Heart left ventricle (tissue), 16 donors: ENCODE measurements around the gene CCL23. TPM values are rescaled to one million over a fixed set of nuclear protein-coding genes. Genes with fewer than 3 reads are reported as not detected.

Experiments used
- ATAC-seq, 4 donors: fragments of 200-7000 bp; cut with Tn5 transposase; one replicate each; pipeline ENCODE4 v1.9.1; 2020 to 2022; ENCODE audit warnings: moderate library complexity in 4 of 4, mild to moderate bottlenecking in 3 of 4, moderate number of reproducible peaks in 1 of 4
- DNase-seq, 5 donors: peaks; one replicate each; pipeline ENCODE4 v3.0.0-alpha.2; 2020
- H3K27ac ChIP-seq, 12 donors: fragments of 200-600 bp; sonication (generic) in 4 of 12; one replicate each; pipeline versions ENCODE4 v1.5.0 to v1.8.0; 2016 to 2022; ENCODE audit warnings: mild to moderate bottlenecking in 2 of 12
- H3K27me3 ChIP-seq, 9 donors: fragments of 200-600 bp; sonication (generic) in 2 of 9; one replicate each; pipeline versions ENCODE4 v1.5.1 to v1.8.0; 2016 to 2022; ENCODE audit warnings: mild to moderate bottlenecking in 3 of 9
- H3K36me3 ChIP-seq, 9 donors: fragments of 200-600 bp; sonication (generic) in 2 of 9; one replicate each; pipeline versions ENCODE4 v1.5.0 to v1.8.0; 2018 to 2022; ENCODE audit warnings: mild to moderate bottlenecking in 2 of 9
- H3K4me1 ChIP-seq, 12 donors: fragments of 200-600 bp; sonication (generic) in 4 of 12; one replicate each; pipeline versions ENCODE4 v1.5.0 to v1.8.0; 2016 to 2022; ENCODE audit warnings: mild to moderate bottlenecking in 3 of 12
- H3K4me3 ChIP-seq, 12 donors: fragments of 200-600 bp; sonication (generic) in 4 of 12; one replicate each; pipeline versions ENCODE4 v1.5.0 to v1.8.0; 2017 to 2022; ENCODE audit warnings: mild to moderate bottlenecking in 9 of 12, moderate library complexity in 4 of 12
- H3K9me3 ChIP-seq, 12 donors: fragments of 200-600 bp; sonication (generic) in 4 of 12; one replicate each; pipeline versions ENCODE4 v1.5.0 to v1.8.0; 2016 to 2022; ENCODE audit warnings: mild to moderate bottlenecking in 1 of 12
- POLR2A ChIP-seq, 2 donors: fragments of 450-650 bp; IDR thresholded peaks; one replicate each; pipeline ENCODE4 v1.6.1; 2017; ENCODE audit warnings: antibody characterized with exemption in 2 of 2, mild to moderate bottlenecking in 2 of 2, moderate library complexity in 2 of 2
- WGBS, 4 donors: extraction: QIAGEN DNeasy Blood & Tissue Kit in 2 of 4; methylation state at CpG; one replicate each; pipeline versions ENCODE4 v1.1.5 to v1.1.7; 2013 to 2018; 5-methylcytosine and 5-hydroxymethylcytosine counted together
- intact Hi-C, 10 donors: fragments of 100-400 bp; cut with DNase I; formaldehyde crosslinking; loops; one replicate each; pipeline versions ENCODE4 v1.11.1 to v1.14.2; 2022
- polyA plus RNA-seq, 2 donors: library from polyadenylated mRNA; stranded (reverse); fragments of 200-250 nt; gene quantifications; one replicate each; pipeline ENCODE4 v1.2.3, GENCODE V29; 2013
- total RNA-seq, 9 donors: library from RNA; depleted of rRNA in 2 of 9; stranded (reverse); fragments of >200 nt in 2 of 9; fragmentation: NEBNext Ultra II Directional in 3 of 9; extraction: Animal tissue kit (Norgen Biotek cat#: 25700) in 3 of 9; gene quantifications; one replicate each; pipeline versions ENCODE4 v1.1.0 to v1.2.4, GENCODE V29; 2016 to 2023
- TF ChIP-seq, protein P1 (sequence below), 12 donors: fragments of 200-600 bp; sonication (generic) in 4 of 12; IDR thresholded peaks; one replicate each; pipeline versions ENCODE4 v1.5.0 to v1.8.0; 2018 to 2022; ENCODE audit warnings: antibody characterized with exemption in 12 of 12, mild to moderate bottlenecking in 5 of 12
- donor health status: ischemic (EF 13 %, LVEDD 7.1; RV severe dilation, severe dysfunction).
- donor health status: healthy with polysubstance abuse.
- donor health status: DM: no; HTN: yes; CAD: no.
- donor health status: DM: no; HTN: no; CAD: no.
- donor health status: ischemic (EF 25% LVEDD 6.9; RV normal size, moderate dysfunction).
- donor health status: ischemic (EF 25% LVEDD 5.7; RV mildly dilated, moderate dysfunction).
- donor health status: healthy.
- donor health status: DM: yes; HTN: yes; CAD: no.
- donor health status: ischemic (EF 35%, LVEDD 5.7; RV mildly dilated, moderate dysfunction).
- donor health status: nonischemic (EF 11% LVEDD 7.7; RV severe dilation, severe dysfunction).
- donor health status: DM: yes; HTN: yes; CAD: no.
- donor health status: PGD.
- donor health status: ischemic (EF 29% LVEDD 5.4; RV normal size, mild dysfunction).
- donor health status: nonischemic (EF 23%, LVEDD 6.1; RV moderate dilation, normal function).

The CCL23 gene
- total and polyA plus RNA-seq, 11 donors, result 0.42 to 5.2 TPM; not detected in 9

DNA sequence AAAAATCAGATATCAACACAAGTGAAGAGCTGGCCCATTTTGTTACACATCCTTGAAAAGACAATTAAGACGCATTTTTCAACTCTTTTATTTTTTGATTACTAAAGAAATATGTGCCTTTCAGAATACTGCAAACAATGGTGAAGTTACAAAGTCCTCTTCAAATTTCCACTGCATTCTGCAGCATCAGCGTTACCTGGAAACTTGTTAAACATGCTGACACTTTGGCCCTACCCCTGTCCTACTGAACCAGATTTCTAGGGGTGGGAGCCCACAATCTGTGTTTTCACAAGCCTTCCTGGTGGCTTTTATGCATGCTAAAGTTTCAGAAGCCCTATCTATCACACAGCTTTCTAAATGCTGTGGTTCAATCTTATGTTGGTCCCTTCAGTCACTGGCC, 26.7 kb downstream of the CCL23 start:
- Histone ChIP-seq H3K9me3 (peaks cover 0 to 20% (median 0%) of the 10 kb centered on the region in 12 donors), H3K4me1 (peaks cover 0 to 18% (median 2%) of the 10 kb centered on the region in 12 donors), H3K27me3 (peaks cover 0 to 6% (median 0%) of the 10 kb centered on the region in 9 donors), H3K36me3 (no peaks in the 10 kb centered on the region), H3K27ac (no peak overlapping the region), H3K4me3 (no peak overlapping the region)
- WGBS, 4 donors, result 91 to 93% (median 92%) methylated on average over 2 of the region's 2 CpGs
- DNase-seq, result no peak
- ATAC-seq, result no peak
- intact Hi-C loops, result no loop called here
- TF ChIP-seq, protein P1, sequence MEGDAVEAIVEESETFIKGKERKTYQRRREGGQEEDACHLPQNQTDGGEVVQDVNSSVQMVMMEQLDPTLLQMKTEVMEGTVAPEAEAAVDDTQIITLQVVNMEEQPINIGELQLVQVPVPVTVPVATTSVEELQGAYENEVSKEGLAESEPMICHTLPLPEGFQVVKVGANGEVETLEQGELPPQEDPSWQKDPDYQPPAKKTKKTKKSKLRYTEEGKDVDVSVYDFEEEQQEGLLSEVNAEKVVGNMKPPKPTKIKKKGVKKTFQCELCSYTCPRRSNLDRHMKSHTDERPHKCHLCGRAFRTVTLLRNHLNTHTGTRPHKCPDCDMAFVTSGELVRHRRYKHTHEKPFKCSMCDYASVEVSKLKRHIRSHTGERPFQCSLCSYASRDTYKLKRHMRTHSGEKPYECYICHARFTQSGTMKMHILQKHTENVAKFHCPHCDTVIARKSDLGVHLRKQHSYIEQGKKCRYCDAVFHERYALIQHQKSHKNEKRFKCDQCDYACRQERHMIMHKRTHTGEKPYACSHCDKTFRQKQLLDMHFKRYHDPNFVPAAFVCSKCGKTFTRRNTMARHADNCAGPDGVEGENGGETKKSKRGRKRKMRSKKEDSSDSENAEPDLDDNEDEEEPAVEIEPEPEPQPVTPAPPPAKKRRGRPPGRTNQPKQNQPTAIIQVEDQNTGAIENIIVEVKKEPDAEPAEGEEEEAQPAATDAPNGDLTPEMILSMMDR (IDR thresholded peaks at IDR 0.05), result no peak
- no peak for TF ChIP-seq POLR2A (IDR thresholded peaks at IDR 0.05)

DNA sequence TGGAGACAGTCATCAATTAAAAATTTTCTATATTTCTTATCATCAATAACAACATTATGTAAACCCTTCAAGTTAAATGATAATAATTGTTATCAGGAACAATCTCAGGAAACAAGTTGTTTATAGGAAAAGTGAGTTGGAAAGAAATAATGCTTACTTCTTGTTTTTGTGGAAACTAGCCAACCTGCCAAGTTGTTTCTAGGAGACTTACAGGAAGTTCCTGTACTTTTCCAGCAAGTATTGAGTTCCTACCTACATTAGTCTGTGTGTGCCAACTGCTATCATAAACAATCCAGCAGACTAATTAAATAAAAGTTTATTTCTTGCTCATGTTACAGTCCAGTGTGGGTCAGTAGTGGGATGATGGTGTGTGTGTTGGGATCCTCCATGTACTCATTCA, 29.6 kb downstream of the CCL23 start:
- no peak overlapping the region for H3K4me3 ChIP-seq
- DNase-seq (no peak), ATAC-seq (no peak)
- no peaks in the 10 kb centered on the region for H3K36me3 ChIP-seq
- H3K4me1 ChIP-seq, result peaks cover 0 to 21% (median 2%) of the 10 kb centered on the region in 12 donors
- H3K9me3 ChIP-seq, result peaks cover 0 to 10% (median 0%) of the 10 kb centered on the region in 12 donors
- intact Hi-C loops, result loop anchor here in 1 of 10 donors (5.0 kb wide), 1 partner anchor 144 kb away; no protein-coding TSS in a partner anchor
- H3K27me3 ChIP-seq, result peaks cover 0 to 6% (median 0%) of the 10 kb centered on the region in 9 donors
- TF ChIP-seq POLR2A (IDR thresholded peaks at IDR 0.05), result no peak
- TF ChIP-seq, protein P1 (IDR thresholded peaks at IDR 0.05), result no peak
- H3K27ac ChIP-seq, result no peak overlapping the region

DNA sequence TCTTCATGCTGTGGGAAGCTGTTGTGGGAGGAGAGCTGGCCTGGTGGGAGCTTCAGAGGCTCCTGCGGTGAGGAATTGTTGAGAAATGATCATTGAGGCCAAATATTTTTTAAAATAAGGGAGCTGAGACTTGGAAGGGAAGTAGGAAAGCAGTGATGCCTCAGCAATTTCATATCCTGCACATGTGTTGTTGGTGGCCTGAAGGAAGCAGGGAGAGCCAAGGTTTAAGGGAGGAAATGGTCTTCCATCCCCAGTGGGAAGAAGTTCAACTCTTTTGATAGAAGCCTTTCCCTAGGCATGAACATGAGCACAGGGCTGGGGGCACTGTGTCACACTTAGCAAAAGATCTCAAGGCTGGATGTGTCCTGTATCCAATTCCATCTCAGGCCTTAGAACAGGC, 31.1 kb downstream of the CCL23 start, which contains the start of gene CCL14:
Gene CCL14 (minus strand): TSS at position 87 of the 400 bp plus-strand sequence. CDS start 80 bp downstream, at position 7.
- 37 to 63% (median 47%) methylated on average over 1 of the region's 1 CpG for WGBS, 4 donors
- TF ChIP-seq POLR2A (IDR thresholded peaks at IDR 0.05), result no peak
- ATAC-seq, result peak in 2 of 4 donors; percentile 29 to 36
- Histone ChIP-seq H3K4me3 (peak within 1 kb of the TSS in 4 of 12 donors; percentile 2 to 39 (median 18)), H3K27me3 (peaks cover 0 to 1% (median 0%) of the 10 kb centered on the region in 9 donors), H3K9me3 (peaks cover 0 to 10% (median 0%) of the 10 kb centered on the region in 12 donors), H3K27ac (peak within 1 kb of the TSS in 5 of 12 donors; percentile 18 to 58 (median 29)), H3K36me3 (no peaks in the 10 kb centered on the region), H3K4me1 (peaks cover 0 to 21% (median 2%) of the 10 kb centered on the region in 12 donors)
- intact Hi-C loops, result loop anchor here in 1 of 10 donors (5.0 kb wide), 1 partner anchor 146 kb away; no protein-coding TSS in a partner anchor
- no peak for DNase-seq

DNA sequence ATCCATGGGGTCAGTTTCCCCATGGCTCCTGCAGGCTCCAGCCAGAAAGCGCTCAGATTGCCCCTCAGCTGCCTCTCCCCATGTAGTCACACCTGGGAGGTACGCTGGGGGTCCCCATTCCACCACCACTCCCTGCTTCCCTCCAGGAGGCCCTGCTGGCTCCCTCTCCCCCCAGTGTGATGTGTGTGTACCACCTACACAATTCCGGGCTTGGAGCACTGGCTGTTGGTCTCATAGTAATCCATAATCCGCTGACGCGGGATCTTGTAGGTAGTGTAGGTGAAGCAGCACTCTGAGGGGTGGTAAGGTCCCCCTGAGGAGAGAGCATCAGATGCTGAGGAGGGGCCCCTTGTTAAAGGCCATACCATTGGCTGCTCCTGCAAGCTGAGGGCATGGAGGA, 33.6 kb downstream of the CCL23 start:
- intact Hi-C loops, result no loop called here

More for the DNA sequence above, 33.6 kb downstream of the CCL23 start:
- peaks cover 0 to 9% (median 0%) of the 10 kb centered on the region in 12 donors for H3K9me3 ChIP-seq
- H3K4me3 ChIP-seq, result peak overlapping the region in 1 of 12 donors; percentile 39
- TF ChIP-seq, protein P1 (IDR thresholded peaks at IDR 0.05), result no peak
- no peak for TF ChIP-seq POLR2A (IDR thresholded peaks at IDR 0.05)
- ATAC-seq (no peak), DNase-seq (no peak)
- H3K27ac ChIP-seq, result no peak overlapping the region
- no peaks in the 10 kb centered on the region for H3K27me3 ChIP-seq
- H3K4me1 ChIP-seq, result peaks cover 0 to 21% (median 2%) of the 10 kb centered on the region in 12 donors
- no peaks in the 10 kb centered on the region for H3K36me3 ChIP-seq
- WGBS, 4 donors, result 92 to 98% (median 94%) methylated on average over 6 of the region's 6 CpGs
